LHCN-M2 (cell line): Measurements from ENCODE around the gene FOXK1. TPM values are rescaled to one million over a fixed set of nuclear protein-coding genes. Genes with fewer than 3 reads are reported as not detected.
"Not testable (repeated sequence)": the region's sequence is repeated elsewhere in the genome, so short reads cannot be mapped to it uniquely, and the experiment has no call there.

ENCODE experiments used
- DNase-seq: peaks from one replicate; pipeline ENCODE4 v3.0.0-alpha.2; 2012; ENCODE audit warnings: low read depth
- polyA plus RNA-seq: library from polyadenylated mRNA; unstranded; fragments of >200 nt; gene quantifications from one replicate; pipeline ENCODE4 v1.2.1, GENCODE V29; 2012; ENCODE audit warnings: missing spikeins
- total RNA-seq: library from RNA; depleted of rRNA; stranded (reverse); fragments of >200 nt; gene quantifications from 2 replicates; pipeline ENCODE4 v1.2.3, GENCODE V29; 2014; rRNA removed

FOXK1 gene
- total RNA-seq, result 19.2 and 20.5 TPM in 2 replicates
- polyA plus RNA-seq, result 7.1 TPM

DNA sequence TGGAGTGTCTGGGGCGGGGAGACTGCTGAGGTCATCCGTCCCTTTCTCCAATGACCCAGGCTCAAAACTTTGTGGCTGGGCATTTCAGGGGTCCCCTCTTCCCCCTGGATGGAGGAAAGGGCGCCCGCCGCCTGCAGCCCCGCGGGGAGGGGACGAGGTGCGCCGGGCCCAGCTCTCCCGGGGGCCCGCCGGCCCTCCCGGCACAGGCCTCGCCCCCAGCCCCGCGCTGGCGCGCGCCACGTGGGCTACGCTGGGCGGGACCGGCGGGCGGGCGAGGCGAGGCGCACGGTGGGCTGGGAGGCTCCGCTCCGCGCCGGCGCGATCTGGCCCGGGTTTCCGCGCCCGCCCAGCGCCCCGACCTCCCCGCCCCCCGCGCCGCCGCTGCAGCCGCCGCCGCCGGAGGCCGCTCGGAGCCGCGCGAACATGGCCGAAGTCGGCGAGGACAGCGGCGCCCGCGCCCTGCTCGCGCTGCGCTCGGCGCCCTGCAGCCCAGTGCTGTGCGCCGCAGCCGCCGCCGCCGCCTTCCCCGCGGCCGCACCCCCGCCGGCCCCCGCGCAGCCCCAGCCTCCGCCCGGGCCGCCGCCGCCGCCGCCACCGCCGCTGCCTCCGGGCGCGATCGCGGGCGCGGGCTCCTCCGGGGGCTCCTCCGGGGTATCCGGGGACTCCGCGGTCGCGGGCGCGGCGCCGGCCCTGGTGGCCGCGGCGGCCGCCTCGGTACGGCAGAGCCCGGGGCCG lies at the start of gene FOXK1:
FOXK1 (plus strand) TSS at position 410 of the 735 bp plus-strand sequence; CDS start at position 424, 14 bp downstream.
- DNase-seq, result peak; percentile 68

DNA sequence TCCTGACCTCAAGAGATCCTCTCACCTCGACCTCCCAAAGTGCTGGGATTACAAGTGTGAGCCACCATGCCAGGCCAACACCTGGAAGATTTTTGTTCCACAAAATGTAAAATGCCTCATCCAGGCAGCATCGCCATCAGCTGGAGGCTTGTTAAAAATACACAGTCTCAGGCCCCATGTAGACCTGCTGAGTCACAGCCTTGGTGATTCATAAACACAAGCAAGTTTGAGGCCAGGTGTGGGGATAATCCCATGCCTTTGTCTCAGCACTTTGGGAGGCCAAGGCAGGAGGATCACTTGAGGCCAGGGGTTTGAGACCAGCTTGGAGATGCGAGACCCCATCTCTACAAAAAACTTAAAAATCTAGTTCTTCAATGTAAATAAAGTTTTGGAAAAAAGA lies 49.1 kb upstream of the FOXK1 start:
- DNase-seq, result peak; percentile 85

- DNase-seq, result no peak
Observed at GRCh38 chr7:4634166-4634565, 47.9 kb upstream of the FOXK1 start.

DNA sequence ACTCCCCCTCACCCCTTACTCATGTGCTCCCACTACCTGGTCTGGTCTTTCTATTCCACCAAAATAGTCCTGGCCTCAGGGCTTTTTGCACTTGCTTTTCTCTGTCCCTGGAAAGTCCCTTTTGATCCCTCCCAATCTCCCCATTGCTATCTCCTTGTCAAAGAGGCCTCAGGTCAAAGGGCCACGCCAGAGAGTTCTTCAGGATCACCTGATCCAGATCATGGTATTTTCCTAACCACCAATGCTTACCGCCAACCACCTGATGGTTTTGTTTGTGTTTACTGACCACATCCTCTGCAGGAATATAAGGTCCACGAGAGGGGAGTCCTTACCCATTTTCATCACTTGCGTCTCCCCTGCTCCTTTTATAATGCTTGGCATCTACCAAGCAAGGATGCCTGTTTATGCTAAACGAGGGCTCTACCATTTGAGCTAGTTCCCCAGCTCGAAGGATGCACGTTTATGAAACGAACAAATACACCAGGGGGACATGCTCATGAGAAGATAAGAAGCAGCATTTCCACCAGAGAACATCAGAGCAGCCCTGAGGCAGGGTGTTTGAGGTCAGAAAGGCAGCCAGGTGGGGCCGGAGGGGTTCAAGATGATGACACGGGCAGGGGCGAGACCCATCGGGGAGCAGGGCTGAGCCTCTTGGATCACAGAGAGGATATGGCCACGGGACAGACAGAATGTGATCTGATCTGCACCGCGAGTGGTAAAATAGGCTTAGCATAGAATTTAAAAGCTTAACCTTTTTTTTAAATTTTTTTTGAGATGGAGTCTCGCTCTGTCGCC lies 43.1 kb upstream of the FOXK1 start:
- DNase-seq, result no peak

DNA sequence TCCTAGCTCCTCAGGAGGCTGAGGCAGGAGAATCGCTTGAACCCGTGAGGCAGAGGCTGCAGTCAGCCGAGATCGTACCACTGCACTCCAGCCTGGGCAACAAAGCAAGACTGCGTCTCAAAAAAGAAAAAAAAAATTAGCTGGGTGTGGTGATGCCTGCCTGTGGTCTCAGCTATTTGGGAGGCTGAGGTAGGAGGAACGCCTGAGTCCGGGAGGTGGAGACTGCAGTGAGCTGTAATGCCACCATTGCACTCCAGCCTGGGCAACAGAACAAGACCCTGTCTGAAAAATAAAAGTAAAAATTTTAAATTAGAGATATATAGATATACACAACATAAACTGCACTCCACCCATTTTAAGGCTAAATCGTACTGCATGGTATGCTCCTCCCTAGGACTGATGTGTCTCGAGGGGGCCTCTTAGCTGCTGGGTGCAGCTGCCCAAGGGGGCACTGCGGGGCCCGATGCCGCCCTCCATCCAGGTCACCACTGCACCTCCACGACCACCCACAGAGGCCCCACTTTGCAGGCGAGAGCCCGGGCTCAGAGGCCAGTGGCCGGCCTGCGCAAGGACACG lies 40.9 kb upstream of the FOXK1 start:
- DNase-seq, result no peak

DNA sequence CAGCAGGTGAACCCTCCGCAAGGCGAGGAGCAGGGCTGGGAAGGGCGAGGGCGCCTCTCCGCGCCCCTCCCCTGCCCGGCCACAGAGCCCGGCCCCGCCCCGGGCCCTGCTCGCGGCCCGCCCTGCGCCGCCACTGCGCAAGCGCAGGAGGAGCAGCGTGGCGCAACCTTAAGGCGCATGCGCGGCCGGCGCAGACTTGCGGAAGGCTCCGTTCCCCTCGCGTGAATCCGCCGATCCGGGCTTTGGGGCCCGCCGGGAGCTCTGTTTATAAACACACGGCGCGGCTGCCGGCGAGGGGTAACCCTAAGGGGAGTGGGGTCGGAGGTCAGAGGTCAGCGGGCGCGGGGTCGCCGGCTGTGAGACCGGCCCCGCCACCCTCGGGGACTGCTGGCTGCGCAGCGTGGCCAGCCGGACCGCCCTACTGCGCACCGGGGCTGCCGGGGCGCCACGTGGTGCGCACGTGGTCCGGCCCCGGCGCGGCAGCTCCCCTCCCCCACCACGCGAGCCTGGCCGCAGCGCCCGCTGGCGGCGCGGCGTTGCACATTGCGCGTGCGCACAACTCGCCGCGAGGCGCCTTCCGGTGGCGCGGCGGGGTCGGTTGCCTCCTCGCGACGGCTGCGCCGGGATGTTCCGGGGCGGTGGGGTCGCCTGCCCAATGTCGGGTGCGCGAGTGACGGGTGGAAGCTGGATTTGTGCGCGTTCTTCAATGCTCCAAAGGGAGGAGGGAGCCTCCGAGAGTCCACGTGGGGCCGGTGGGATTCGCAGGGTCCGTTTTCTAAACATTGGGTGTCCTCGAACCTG lies 40.2 kb upstream of the FOXK1 start:
- peak; percentile 91 for DNase-seq

DNA sequence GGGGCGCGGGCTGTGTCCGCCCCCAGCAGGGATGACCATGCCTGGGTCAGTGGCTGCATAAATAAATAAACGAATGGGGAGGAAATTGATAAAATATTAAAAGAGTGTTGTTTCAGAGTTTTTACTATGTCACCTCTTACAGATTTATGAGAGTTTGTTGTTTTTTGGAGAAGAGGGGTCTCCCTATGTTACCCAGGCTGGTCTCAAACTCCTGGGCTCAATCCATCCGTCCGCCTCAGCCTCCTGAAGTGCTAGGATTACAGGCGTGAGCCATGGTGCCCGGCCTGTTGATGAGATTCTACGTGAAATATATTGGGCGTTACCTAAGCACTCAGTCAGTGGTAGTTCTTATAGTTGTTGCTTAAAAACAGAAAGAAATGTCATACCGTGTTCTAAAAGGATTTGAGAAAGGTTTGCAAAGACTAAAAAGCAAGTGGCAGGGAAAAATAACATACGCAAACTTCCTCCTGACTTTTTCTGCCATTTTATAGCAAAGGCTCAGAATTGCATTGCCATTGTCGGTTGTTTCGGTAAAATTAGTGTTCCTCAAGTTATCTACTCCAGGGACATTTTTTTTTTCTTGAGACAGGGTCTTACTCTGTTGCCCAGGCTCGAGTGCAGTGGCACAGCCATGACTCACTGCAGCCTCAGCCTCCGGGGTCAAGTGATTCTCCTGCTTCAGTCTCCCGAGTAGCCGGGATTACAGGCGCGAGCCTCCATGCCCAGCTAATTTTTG lies 39.5 kb upstream of the FOXK1 start:
- no peak for DNase-seq

- not testable (repeated sequence) for DNase-seq
Observed at GRCh38 chr7:4643204-4643471, 39.0 kb upstream of the FOXK1 start.

GRCh38 chr7:4645246-4645645 lies 36.8 kb upstream of the FOXK1 start:
- no peak for DNase-seq

DNA sequence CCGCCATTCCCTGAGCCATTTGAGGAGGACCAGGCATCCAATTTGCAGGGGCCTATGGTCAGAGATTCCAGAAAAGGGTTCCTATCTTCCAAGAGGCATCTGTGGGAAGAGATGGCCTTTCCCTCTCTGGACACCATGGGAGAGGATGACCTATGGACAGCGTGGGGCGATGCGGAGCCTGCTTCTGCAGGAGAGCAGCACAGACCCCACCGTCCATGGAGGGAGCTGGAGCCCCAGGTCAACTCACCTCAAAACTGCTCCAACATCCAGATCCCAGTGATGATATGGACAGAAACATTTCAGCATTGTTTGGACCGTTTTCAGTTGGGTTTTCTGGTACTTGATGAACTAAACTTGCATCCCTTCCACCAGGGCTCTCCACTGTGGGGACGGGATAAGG lies 34.0 kb upstream of the FOXK1 start:
- no peak for DNase-seq

DNA sequence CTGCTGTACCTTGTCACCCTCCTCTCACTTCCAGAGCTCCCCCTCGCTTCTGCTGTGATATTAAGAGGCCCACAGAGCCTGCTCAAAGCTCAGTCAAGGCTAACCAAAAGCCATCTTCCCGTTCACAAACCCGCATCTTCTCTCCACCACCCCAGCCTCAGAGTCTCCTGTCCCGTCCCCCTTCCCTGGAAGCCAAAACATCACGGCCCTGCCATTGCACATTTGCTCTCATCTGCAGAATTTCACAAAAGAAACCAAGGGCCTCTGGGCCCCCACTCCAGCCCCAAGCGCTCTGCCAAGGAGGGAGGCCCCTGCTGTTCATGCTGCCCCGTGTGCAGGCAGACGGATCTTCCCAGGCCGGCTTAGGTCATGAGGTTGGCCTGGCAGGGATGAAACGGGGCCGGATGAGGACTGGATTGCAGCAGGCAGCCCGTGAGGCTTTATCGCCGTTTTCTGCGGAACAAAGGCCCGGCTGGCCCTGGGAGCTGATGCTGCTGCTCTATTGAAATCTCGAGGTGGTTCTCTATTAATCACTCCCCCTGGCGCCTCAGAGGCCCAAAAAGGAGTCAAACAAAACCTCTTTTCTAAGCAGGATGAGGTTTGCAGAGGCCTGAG lies 31.6 kb upstream of the FOXK1 start:
- DNase-seq, result no peak

DNA sequence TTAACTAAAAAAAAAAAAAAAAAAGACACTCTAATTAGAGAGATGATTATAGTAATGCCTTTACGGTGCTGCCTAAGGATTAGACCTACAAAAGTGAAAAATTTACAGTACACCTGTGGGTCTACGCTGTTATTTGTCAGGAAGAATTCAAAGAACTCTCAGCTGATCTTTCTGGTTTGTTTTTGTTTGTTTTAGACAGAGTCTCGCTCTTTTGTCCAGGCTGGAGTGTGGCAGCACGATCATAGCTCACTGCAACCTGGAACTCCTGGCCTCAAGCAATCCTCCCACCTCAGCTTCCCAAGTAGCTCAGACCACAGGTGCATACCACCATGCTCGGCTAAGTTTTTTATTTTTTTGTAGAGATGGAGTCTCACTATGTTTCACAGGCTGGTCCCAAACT lies 28.3 kb upstream of the FOXK1 start:
- no peak for DNase-seq

DNA sequence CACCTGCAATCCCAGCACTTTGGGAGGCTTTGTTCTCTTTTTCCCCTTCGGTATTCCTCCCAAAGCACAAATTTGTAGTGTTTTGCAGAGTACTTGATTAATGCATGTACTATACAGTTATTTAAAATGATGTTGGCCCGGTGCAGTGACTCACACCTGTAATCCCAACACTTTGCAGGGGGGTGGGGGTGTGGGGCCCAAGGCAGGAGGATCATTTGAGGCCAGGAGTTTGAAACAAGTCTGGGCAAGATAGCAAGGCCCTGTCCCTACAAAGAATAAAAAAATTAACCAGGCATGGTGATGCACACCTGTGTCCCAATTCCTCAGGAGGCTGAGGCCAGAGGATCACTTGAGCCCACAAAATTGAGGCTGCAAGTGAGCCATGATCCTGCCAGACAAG lies 26.8 kb upstream of the FOXK1 start:
- DNase-seq, result no peak

- no peak for DNase-seq
Observed at GRCh38 chr7:4655896-4656295, 26.2 kb upstream of the FOXK1 start.

- no peak for DNase-seq
Observed at GRCh38 chr7:4657640-4658417, 24.3 kb upstream of the FOXK1 start.

- DNase-seq, result peak; percentile 21
Observed at GRCh38 chr7:4659551-4660286, 22.4 kb upstream of the FOXK1 start.

GRCh38 chr7:4661871-4662270 lies 20.2 kb upstream of the FOXK1 start:
- no peak for DNase-seq

- DNase-seq, result no peak
Observed at GRCh38 chr7:4663239-4664018, 18.7 kb upstream of the FOXK1 start.

GRCh38 chr7:4665661-4666060 lies 16.4 kb upstream of the FOXK1 start:
- peak; percentile 83 for DNase-seq
